ENCODE data around the gene FBXW11.
A peak's percentile ranks its signal among the peaks of the same experiment; 100 is the strongest.

Gene FBXW11

DNA sequence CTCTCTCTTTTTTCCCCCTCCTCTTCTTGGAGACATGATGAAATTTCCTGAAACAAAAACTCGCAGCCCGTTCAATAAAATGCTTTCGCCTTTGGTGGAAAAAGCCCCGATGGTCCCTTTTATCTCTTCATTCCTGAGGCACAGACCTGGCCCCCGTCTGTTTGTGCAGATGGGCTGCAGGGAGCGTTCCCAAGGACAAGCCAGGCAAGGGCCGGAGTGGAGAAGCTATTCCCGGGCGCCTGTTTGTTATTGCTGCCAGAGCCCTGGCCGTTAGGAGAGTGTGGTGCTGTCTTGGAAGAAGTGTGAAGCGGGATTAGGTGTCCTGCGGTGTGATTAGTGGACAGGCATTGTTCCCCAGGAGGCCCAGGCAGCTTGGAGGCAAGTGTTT lies 149.0 kb downstream of the FBXW11 start:
- DNase-seq, result no peak

DNA sequence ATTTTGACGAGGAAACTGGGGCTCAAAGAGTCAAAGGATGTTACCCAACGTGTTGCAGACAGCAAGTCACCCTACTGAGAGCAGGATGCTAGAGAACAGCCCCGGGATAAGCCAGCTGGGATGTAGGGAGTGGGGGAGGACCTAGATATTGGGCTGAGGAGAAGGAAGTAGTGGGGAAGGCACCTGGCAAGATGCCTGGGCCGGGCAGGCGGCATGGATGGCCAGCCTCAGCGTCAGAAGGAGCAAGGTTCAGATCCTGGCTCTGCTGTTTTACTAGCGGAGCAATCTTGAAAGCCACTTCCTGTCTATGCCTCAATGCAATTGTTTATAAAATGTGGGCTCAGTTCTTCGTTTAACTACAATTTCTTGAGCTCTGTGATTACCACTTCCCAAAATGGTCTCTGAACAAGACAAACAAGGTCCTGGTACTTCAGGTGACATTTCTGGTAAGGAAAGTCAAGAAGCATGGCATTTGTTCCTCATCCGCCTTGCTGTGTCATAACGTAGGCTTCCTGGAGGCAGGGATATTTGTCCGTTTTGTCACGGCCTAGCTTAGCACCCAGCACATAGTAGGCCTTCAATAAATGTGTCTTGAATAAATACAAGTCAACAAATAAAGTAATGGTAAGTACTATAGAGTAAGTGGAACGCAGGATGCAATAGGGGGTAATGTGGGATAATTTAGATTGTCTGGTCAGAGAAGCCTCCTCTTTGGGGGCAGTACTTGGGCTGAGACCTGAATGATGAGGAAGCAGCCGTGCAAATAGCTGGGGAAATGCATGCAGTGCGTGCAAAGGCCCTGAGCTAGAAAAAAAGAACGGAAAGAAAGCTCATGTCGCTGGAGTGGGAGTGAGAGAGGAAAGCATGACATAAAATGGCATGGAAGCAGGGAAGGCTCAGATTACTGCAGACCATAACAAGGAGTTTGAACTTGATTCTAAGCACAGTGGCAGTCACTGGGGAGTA lies 150.4 kb downstream of the FBXW11 start:
- DNase-seq, result no peak

DNA sequence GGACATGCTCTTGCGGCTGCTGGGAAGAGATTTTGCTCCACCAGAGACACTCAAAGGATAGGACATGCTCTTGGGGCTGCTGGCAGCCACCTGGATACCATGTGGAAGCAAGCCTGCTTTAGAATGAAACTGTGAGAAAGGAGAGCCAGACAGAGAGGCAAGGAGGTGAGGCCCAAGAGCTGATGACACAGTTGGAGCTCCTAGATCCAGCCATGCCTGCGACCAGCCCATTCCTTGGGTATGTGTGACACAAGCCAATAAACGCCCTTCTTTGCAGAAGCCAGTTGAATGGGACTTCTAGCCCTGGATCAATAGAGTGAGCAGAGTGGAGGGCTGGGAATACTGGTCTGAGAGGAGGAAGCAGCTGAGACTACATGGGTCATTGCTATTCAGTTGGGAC lies 151.2 kb downstream of the FBXW11 start:
- DNase-seq, result no peak

DNA sequence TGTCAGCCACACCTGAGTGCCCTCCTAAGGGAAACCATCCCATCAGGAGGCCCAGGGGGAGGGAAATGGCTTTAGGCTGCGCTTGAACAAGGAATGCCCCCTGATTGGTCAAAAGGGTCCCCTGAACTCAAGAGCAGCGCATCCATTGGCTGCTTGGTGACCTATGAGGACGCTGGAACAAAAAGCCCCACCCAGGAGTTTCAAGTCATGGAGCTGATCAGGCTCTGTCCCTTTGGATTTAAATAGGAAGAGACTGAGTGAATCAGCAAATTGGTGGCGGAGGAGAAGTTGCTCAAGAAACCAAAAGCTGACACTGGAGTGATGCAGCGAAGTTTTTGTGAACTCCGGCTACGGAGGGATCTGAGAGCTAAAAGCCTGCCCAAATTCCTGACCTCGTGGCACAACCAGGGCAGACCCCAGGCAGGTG lies 154.2 kb downstream of the FBXW11 start:
- DNase-seq, result peak; percentile 61

DNA sequence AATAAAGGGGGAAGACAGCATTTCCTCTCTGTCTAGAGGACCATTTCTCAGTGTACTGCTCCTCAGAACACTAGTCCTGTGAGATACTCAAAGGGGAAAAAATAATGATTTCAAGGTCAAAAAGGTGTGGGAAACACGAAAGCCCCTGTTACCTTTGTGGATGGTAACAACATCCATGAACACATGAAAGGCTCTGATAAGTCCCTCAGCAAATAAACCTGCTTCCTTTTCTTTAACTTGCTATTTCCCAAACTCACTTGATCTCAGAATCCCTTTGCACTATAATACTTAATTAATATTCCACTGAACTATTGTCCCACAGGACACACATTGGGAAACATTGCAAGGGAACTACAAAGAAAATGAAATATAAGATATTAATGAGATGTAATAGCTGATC lies 155.2 kb downstream of the FBXW11 start:
- DNase-seq, result no peak

DNA sequence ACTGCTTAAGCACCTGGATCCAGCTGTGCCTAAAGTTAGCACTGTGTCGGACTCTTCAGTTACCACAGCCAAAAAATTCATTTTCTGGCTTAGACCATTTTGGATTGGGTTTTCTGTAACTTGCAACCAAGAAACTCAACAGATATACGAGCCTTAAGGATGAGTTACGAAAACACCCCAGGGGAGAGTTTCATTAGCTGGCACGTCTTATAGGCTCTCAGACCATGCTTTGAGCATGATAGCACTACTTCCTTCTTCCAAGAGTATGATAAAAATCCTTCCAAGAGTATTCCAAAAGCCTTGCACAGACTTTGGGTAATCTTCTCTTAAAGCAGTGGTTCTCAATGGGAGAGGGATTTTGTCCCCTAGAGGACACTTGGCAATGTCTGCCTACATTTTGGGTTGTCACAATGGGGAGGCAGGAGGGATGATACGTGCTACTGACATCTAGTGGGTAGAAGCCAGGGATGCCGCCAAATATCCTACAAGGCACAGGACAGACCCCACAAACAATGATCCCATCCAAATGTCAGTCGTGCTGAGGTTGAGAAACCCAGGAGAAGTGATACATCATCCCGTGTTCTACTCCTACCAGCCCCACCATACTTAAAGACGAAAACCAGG lies 156.0 kb downstream of the FBXW11 start:
- no peak for DNase-seq

DNA sequence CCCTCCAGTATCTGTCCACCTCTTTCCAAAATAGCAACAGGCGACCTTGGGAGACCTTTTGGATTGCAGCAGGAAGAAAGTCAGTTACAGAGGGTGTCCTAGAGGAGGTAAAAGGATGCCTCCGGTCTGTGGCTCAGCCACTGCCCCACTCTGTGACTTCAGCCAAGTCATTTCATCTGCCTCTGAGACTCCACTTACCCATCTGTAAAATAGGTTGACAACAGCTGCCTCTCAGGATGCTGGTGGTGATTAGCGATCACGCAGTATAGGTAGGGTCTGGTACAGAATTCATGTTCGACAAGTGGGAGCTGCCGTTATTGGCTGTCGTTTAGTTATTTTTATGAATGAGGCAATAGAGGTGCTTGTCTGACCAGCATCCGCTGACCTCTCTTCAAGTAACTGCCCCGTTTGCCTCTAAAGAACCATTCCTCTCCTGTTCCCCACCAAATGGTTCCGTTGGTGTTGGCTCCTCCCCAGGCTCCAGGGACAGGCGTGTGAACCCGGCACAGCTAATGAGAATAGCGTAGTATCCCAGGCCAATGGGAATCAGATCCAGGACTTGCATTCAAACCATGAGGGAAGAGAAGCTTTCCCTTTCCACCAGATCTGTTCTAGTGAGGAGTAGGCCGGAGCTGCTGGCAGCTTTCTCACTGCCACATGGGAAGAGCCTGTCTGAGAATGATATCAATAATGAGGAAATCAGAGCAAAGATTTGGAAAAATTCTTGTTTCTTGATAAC lies 156.7 kb downstream of the FBXW11 start:
- DNase-seq, result no peak

DNA sequence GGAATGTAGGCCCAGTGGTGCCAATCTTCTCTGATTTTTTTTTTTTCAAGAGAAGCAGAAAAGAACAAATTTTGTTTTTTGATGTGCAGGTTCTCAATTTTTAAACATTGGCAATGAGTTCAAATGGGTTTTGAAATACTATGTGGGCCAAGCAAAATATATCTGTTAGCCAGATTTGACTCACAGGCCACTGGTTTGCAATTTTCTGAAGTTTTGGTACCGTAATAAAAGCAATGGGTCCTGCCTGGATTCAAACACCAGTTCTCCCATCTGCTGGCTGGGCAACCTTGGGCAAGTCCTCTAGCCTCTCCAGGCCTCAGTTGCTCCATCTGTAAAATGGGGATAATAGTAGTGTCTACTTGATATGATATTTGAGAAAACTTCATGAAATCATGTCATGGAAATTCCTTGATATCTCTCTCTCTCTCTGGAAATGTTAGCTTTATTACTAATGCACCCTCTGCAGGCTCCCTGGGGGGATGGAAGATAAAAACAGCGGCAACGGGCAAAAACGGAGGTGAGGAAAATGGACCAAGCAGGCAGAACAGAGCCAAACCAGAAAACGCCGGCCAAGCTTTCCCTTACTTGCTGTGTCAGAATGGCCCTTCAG lies 157.4 kb downstream of the FBXW11 start:
- no peak for DNase-seq

DNA sequence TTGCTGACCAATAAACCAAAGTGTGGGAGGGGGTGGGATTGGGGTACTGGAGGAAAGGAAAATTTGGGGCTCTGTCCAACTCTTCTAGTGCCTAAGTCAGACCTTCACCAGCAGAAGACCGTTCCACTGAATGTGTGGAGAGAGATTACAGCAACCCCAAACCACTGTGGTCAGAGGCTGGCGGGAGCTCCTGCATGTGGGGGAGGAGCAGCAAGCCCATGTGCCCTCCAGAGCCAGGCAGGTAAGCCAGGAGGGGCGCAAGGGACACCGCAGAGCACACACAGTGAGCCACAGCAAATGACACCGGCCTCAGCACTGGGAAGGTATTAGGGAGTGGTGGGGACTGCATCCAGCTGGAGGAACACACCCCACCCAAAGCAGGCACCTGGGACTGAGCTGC lies 158.0 kb downstream of the FBXW11 start:
- DNase-seq, result no peak

DNA sequence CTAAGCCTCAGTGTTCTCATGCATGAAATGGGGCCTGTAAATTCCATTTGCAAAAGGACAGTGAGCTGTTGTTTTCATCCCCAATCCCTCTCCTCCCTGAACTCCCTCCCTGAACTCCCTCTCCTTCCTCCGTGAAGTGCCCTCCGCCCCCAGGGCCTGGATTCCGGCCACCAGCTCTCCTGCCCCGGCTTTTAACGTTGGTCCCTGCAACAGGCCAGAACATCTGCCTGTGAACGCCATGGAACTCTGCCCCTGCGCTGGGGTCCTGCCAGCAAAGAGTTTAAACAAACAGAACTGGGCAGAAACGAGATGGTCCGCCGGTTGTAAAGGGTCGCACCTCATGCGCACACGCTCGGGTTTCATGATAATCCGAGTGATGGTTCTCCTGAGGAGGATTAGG lies 158.4 kb downstream of the FBXW11 start:
- no peak for DNase-seq

DNA sequence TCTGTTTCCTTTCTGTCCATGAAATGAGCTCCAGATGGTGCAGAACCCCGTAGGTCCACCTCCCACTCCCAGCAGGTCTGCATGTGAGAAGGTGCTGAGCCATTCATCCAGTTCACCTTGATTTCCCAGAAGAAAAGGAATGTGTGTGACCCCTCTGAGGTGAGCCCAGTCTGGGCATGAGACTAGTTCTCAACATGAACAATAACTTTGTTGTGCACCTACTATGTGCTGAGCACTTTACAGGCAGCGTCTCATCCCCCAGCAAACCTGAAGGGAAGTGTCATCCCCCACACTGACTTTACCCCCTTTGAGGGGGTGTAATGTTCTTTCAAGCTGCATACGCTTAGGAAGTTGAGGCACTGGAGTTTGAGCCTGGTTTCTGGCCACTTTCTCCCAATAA lies 159.4 kb downstream of the FBXW11 start:
- no peak for DNase-seq

DNA sequence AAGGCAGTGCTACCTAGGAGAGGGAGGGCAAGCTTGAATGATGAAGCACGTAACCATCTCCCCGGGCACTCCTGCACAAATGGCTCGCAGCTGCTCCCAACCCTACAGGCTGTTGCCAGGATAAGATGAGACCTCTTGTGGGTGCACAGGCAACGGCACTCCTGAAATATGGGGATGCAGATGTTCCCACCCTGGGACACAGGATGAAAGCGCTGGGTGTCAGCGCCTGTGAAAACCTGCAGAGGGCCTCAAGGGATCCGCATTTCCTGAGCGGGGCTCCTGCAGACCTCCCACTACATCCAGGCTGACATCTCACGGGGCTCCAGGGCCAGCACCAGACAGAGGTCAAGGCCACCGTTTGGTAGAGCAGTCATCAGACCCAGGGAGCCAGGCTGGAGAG lies 160.1 kb downstream of the FBXW11 start:
- DNase-seq, result no peak

DNA sequence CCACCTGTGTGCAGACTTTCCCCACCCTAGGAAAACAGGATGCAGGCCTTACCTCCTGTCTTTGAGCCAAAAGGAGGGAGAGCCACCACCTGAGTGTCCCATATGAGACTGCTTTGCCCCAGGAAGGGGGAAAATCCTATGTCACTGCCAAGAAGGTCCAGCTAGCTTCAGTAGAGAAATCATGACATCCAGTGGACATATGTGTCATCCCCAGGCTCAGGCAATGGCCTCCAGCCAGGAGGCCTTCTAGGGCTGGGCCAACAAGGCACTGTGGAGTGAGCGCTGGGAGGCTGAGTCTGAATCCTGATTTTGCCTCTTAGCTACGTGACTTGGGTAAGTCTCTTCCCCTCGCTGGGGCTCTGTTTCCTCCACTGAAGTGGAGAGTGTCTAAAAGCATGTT lies 160.6 kb downstream of the FBXW11 start:
- no peak for DNase-seq

DNA sequence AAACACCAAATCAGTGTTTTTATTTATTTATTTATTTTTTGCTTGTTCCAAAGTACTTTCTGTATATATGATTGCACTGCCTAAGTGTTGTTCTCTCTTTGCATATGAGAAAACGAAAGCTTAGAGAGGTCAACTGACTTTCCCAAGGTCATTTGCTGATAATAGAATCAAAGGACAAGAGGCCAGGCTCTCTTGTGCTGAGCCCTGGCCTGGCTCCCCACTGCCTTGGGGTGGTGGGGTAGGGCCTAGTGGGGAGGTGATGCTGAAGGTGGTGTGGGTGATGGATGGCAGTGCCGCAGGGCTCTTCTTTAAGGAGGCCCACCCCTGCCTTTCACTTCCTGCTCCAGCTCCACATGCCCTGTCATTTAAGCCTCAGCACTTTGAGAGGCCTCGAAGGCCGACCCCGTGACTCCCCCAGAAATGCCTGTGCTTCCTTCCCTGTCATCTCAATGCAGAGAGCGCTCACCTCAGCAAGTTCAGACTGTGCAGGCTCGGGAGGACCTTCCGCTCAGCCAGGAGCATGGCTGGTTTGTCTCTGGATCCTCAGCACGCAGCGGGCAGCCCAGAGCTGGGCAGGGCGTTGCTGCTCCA lies 161.3 kb downstream of the FBXW11 start:
- DNase-seq, result no peak

DNA sequence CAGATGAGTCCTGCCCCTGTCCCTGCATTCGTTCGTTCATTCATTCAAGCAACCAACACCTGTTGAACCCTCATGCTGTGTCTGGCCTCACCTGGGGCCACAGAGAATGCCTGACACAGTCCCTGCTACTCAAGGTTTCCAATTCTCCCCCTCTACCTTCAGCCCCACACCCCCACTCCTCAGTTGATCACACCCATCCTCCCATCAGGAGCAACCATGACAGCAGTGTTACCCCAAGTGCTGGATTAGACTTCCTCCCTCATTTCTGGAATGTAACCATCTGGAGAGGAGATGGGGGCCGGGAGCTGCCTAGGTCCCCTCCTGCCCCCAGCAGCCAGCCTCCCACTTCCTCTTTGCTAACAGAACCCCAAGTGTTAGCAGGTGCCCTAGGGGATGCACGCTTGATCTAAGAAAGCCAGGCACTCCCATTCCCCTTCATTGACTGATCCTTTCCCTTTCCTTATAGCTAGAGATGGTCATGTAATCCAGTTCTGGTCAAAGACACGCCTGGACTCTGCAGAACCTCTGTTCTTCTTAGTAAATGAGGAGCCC lies 163.6 kb downstream of the FBXW11 start:
- DNase-seq, result no peak

DNA sequence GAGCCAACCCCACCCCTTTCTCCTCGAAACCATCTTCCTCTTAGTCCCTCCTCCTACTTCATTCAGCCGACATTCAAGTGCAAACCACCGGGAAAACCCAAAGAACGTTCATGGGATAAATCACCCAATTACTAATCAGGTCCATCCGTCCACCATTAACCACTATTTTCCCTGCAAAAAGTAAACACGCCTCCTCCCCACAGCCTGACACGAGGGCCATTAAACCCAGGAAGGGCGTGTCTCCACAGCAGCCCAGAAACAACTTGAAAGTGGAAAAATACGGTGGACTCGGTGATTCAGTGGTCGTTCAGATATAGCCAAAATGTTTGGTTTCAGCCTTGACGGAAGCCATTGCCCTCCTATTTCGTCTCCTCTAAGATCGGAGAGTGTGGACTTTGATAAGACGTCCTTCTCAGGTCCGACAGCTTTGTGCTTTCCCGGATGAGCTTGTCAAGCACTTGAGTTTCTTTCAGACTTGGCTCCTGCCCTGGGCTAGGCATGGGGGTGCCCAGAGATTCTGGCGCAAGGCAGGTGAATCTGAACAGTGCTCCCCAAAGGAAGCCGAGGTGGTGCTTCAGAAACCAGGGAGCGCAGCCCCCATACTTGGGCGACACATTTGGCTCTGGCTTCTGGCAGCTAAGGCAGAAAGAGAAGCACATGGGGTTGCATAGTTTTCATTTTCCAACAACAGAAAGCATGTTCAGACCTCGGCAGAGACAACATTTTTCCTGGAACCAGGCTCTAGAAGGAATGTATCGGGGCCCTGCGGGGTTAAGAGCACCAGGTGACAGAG lies 164.3 kb downstream of the FBXW11 start:
- DNase-seq, result no peak

DNA sequence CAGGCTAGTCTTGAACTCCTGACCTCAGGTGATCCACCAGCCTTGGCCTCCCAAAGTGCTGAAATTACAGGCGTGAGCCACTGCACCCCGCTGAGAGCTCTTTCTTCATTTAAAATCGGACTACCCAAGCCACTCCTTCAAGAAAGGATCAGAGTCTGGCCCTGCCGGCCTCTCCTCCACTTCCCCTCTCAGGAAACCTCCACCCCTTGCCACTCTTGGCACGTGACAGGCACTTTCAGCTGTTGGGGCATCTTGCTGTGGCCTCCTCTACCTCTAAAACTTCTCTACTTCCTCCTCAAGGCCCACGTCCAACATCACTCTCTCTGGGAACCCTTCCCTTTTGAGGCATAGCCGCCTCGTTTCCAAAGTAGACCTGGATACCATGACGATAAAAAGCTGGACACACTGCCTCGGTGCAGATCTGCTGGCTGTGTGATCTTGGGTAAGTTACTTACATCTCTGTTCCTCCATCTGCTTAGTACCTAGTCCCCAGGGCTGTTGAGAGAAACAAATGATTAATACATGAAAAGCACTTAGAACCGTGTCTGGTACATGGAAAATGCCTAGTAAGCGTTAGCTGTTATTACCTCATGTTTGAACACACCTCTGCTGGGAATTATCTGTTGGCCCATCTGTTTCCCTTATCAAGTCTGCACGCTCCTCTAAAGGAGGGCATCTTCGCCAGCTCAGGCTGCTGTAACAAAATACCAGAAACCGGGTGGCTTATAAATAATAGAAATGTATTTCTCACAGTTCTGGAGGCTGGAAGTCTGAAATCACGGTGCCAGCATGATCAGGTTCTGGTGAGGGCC lies 165.5 kb downstream of the FBXW11 start:
- DNase-seq, result peak; percentile 23

DNA sequence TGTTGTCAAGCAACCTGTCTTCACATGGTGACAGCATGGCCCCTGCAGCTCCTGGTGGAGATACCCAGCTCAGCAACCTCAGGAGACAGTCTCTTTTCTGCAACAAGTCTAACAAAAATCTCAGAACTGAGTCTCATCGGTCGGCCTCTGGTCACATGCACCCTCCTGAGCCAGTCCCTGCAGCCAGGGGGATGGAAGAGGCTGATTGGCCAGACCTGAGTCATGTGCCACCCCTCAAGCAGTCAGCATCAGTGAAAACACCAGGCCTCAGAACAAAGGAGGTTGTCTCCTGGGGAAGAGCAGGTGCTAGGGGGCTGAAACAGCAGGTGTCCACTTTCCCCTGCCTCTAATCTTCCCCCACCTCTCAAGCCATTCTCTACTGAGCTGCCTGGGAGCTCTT lies 166.4 kb downstream of the FBXW11 start:
- DNase-seq, result no peak

DNA sequence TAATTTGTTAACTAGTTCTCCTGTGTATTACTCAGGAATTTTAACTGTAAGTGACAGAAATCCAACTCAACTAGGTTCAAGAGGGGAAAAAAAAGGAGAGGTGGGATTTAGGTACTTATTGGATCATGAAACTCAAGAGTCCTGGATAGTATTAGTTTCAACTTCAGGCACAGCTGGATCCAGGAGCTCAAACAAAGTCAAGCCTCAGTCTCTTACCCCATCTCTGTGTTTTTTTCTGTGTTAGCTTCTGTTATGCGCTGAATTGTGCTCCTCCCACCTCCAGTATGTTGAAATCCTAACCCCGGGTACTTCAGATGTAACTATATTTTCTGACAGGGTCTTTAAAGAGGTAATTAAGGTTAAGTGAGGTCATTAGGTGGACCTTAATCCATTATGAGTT lies 167.3 kb downstream of the FBXW11 start:
- DNase-seq, result no peak

DNA sequence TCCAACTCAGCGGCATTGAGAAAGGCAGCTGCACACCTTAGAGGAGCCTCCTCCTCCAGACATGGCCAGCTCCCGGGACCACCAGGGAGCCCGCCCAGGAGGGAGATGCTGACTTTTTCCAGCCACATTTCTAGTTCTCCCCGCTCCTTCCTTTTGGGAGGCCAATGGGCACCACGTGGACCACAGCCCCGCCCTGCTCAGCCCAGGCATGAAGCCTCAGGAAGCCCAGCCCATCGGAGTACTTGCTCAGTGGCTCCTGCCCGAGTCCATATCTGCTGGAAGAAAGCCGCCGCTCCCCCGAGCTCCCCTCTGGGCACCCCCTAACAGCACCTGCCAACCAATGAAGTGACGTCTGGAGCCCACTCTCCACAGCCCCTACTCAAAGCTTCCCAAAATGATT lies 168.4 kb downstream of the FBXW11 start:
- no peak for DNase-seq

DNA sequence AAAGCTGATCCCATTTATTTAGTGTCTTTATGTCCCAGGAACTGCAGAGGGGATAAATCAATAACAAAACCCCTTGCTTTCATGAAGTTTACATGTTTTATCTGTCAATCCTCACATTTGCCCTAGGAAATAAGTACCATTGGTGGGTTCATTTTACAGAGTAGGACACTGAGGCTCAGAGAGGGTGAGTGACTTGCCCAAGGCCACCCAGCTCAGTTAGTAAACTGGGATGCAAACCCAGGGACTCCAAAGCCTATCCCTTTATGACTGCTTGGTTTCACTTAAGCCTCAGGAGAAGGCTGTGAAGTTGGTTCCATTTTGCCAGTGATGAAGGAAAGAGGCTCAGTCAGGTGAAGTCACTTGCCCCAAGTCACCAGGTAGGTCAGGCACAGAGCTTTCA lies 168.9 kb downstream of the FBXW11 start:
- no peak for DNase-seq
